HG02623 (cell line): ENCODE results near the gene PRKCQ.
"Not testable (repeated sequence)": the region's sequence is repeated elsewhere in the genome, so short reads cannot be mapped to it uniquely, and the experiment has no call there.

Experiments
- ATAC-seq: cut with Tn5 transposase; IDR thresholded peaks from one replicate; pipeline ENCODE4 v1.9.1; 2021; ENCODE audit warnings: moderate library complexity; ENCODE audit not compliant: unreplicated experiment

Gene PRKCQ

DNA sequence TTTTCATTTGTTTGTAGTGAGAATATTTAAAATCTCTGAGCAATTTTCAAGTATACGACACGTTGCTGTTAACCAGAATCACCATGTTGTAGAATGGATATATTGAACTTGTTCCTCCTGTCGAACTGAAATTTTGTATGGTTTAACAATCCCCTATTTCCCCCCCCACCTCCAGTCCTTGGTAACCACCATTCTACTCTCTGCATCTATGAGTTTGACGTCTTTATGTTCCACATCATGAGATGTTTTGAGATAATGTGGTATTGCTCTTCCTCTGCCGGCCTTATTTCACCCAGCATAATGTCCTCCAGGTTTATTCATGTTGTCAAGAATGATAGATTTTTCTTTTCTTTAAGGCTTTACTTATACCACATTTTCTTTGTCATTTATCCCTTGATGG is 17.4 kb upstream of the PRKCQ start:
- ATAC-seq: no peak

DNA sequence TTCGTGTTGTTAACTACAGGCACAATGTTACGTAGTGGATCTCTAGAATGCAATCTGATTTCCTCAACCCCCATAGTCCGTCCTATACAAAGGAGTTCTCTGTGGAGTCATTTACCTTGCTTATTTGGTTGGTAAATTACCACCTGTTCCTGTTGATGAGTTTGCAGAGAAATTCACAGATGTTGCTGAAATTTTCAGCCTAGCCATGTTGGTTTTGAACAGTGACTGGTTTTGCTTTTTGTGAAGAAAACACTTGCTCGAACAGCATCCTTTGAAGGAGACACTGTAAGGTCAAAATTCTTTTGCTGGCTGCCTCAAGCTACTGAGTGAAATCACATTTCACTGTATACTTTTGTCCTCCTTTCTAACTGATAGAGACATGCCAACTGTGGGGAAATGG is 15.4 kb upstream of the PRKCQ start:
- ATAC-seq: no peak

DNA sequence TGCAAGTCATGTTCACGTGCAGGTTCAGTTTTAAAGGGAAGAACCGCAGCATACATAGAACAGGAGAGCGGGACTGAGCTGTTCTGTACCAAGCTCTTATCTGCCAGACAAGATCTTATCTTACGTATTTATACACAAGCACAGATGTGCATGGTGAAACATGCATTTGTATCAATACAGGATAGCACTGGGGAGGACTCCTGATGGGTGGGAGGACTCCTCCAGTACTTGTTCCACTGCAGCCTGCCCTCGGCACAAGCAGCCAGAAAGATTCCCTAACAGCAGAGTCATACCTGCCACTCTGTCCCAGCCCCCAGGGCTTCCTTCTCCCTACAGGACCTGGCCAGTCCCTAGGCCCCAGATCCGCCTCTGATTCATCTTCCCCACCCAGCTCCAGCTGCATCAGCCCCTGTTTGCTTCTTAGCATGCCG is 13.2 kb upstream of the PRKCQ start:
- ATAC-seq: no peak

DNA sequence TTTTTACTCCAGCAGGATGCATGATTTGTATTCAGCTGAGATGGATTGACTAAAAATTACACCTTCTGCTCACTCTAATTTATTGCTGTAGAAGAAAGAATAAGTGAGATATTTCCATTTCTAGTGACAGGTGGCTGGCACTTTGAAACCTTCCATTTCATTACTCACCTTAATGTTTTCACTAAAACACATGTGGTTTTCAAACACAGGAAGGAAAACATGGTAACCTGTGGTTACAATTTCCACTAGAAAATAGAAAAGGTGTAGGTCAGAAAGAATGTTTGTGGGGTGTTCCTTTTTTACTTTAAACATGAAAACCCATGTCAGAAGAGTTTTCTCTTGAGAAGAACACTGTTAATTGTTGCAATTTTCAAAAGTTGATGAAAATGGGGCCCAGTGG is 12.0 kb upstream of the PRKCQ start:
- no peak for ATAC-seq

DNA sequence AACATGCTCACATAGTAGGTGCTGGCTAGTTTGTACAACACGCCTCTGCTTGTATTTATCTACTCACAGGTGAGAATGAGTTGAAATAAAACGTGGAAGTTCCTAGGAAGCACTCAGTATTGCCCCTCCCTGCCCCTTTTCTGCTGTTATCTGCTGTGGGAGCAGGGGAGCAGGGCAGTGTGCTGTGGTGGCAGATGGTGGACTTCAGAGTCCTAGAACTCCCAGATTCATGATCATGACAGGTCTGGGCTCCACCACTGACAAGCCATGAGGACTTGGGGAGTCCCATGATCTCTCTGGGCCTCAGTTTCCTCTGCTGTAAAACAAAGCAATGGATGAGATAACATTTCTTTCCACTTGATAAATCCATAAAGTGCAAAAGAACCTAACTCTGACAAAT is 11.6 kb upstream of the PRKCQ start:
- no peak for ATAC-seq

GRCh38 chr10:6590100-6590499 is 10.0 kb upstream of the PRKCQ start:
- ATAC-seq: no peak

- ATAC-seq: no peak
Observed at GRCh38 chr10:6589287-6590094, 9.4 kb upstream of the PRKCQ start.

DNA sequence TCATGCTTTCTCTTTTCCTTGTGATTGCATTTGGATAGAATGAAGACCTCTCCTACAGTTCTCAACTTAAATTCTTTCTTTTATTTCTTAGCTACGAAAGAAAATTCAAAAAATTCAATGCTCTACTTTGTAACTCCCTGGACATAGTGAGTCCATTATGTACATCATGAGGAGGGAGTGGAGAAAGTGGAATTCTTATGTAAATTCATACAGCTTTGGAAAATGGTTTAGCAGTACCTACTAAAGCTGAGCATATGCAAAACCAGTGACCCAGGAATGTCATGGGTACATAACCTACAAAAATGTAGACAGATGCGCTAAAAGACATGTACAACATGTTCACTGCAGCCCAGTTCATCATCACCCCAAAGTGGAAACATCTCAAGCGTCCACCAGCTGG is 8.8 kb upstream of the PRKCQ start:
- no peak for ATAC-seq

DNA sequence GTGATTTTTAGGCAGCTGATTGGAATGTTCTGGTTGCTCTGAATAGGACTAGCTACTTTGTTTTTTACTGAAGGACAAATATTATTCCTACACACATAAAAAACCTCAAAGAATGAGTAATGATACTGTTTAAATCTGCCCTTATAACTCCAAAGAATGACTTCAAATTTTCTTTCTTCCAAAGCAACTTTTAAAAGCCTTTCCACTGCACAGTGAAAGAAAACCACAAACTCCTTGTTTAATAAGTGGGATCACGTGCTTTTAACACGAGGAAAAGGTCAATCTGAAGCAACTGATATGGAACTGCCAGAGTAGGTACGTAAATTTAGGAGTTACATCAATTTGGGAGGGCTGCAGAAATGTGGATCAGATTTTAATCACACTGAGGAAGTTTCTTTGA is 8.0 kb upstream of the PRKCQ start:
- ATAC-seq: no peak

DNA sequence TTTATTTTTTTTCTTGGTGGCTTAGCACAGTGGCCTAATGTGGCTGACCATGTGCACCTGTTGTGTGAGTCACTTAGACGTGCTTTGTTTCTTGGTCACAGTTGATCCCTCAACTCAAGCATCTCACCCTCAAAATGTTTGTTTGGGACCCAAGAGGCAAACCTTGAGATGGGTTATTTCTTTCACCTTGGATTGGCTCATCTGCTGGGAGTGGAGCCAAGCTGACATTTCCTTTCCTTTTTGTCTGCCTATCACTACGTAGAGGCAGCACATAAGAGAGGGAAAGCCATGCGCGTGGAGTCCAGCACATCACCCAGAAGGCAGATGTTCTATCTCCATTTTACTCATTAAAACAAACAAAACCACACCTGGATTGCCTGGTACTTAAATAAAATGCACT is 6.4 kb upstream of the PRKCQ start:
- ATAC-seq: no peak

DNA sequence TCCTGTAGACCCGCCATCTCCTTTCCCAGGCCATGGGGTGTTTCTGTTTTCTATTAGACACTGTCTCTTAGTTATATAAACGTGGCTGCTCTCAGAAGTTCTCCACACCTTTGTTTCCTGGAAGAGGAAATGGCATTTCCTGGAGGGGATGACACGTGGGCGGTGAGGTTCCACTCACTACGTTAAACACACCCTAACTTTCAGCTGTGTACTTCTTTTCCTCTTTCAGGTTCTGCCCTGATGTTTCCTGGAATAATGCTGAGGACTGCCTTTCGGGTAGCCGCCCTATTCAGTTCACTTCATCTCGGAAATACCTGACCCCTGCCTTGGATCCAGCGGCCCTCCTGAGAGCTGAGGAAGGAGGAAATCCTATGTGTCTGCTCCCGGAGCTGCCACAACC is 3.4 kb upstream of the PRKCQ start:
- no peak for ATAC-seq

DNA sequence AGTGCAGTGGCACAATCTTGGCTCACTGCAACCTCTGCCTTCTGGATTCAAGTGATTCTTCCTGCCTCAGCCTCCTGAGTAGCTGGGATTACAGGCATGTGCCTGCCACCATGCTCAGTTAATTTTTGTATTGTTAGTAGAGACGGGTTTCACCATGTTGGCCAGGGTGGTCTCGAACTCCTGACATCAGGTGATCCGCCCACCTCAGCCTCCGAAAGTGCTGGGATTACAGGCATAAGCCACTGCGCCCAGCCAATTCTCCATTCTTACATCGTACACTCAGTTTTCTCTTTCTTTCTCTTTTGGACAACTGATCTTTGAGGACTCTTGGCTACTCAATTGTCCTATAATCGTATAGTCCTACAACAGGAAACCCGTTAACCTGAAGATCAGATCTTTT is 2.8 kb upstream of the PRKCQ start:
- ATAC-seq: not testable (repeated sequence)

GRCh38 chr10:6582298-6582697 is 2.2 kb upstream of the PRKCQ start:
- ATAC-seq: no peak

GRCh38 chr10:6581778-6582228 is 1.7 kb upstream of the PRKCQ start:
- ATAC-seq: no peak

DNA sequence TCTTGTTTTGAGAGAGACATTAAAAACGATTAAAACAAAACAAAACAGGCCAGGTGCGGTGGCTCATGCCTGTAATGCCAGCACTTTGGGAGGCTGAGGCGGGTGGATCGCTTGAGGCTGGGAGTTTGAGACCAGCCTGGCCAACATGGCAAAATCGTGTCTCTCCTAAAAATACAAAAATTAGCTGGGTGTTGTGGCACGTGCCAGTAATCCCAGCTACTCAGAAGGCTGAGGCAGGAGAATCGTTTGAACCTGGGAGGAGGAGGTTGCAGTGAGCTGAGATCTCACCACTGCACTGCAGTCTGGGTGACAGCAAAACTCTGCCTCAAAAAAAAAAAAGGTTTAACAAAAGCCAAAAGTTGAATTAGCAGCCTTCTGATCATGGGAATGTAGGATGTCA is 1.1 kb upstream of the PRKCQ start:
- not testable (repeated sequence) for ATAC-seq

GRCh38 chr10:6580279-6581029 is 378 bp upstream of the PRKCQ start:
- peak; percentile 96 for ATAC-seq

GRCh38 chr10:6579183-6579903 is 733 bp downstream of the PRKCQ start:
- no peak for ATAC-seq

DNA sequence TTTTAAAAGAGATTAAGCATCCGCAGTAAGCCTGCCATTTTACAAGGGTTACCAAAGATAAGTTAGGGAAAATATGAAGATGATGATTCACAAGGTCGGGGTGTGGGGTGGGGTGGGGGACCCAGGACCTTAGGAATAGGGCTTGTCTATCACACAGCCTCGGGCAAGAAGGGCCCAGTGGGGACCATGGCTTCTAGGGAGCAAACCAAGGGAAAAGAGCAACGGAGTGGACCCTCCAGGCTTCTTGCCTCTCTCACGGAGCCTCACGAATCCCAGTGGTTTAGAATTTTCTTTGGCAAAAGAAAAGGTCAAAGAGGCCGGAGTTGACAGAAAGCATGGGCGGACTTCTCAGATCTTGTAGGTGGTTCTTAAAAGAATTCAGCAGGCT is 1.3 kb downstream of the PRKCQ start:
- ATAC-seq: no peak

DNA sequence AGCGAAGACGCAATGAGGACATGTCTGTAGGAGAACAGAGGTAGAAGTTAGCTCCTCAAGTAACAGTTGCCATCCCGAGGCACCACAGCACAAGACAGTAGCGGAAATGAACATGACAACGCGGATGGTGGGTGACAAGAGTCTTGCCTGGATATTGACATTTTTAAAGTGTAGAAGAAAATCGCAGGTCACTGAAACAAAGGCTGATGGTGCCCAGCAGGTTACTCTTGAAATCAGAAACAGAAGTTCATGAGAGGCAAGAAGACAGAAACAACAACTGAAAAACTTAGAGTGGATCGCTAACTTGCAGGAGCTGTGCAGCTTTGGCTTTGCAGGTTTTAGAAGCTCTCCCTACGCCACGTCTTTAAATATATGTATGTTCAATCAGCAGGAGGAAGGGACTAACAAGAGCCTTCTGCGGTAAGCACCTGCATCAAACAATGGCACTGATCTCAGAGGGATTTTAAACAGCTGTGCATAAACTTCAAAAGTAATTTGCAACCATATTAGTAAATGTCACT is 1.8 kb downstream of the PRKCQ start:
- no peak for ATAC-seq

DNA sequence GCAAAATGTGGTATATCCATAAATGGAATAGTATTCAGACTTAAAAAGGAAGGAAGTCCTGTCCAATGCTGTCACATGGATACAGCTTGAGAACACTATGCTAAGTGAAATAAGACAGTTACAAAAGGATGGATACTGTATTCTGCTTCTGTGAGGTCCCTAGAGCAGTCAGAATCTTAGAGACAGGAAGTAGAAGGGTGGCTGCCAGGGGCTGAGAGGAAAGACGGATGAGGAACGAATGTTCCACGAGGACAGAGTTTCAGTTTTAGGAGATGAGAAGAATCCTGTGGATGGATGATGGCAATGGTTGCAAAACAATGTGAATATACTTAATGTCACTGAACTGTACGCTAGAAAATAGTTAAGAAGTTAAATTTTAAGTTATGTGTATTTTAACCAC is 3.8 kb downstream of the PRKCQ start:
- ATAC-seq: no peak

GRCh38 chr10:6574664-6575176 is 5.4 kb downstream of the PRKCQ start:
- ATAC-seq: no peak
